Hypothalamus (tissue), 51 donors: ENCODE data around the gene NTPCR.

Source experiments
- DNase-seq, 51 donors: peaks; one replicate each; lab custom pipeline; 2025; lab: John Stamatoyannopoulos, UW

The NTPCR gene

GRCh38 chr1:232956081-232956480, 5.7 kb downstream of the NTPCR start:
- no peak for DNase-seq

- DNase-seq, result no peak
Measured at GRCh38 chr1:232958067-232958466, 7.7 kb downstream of the NTPCR start.

GRCh38 chr1:232962761-232963745, 12.6 kb downstream of the NTPCR start:
- DNase-seq, result no peak

- no peak for DNase-seq
Measured at GRCh38 chr1:232964601-232965000, 14.2 kb downstream of the NTPCR start.

GRCh38 chr1:232965124-232965911, 14.9 kb downstream of the NTPCR start:
- DNase-seq, result no peak

- no peak for DNase-seq
Measured at GRCh38 chr1:232965912-232966217, 15.5 kb downstream of the NTPCR start.

GRCh38 chr1:232966663-232967062, 16.3 kb downstream of the NTPCR start:
- no peak for DNase-seq

DNA sequence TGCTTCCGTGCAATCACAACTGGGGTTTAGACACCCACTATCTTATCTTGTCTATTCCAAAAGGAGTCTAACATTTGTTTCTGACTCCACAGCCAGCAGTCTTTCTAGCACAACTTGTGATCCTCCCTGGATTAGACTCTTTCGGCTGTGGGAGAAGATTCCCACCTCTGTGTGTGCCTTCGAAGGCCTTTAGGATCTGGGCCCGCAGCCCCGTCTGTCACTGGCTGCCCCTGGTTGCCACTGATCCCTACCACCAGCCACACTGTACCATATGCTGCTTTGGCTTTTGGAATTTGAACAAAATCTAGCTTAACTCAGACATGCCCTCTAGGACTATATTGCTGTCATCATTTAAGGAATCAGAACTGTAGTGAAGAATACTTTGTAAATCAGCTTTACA, 18.0 kb downstream of the NTPCR start:
- DNase-seq, result no peak

DNA sequence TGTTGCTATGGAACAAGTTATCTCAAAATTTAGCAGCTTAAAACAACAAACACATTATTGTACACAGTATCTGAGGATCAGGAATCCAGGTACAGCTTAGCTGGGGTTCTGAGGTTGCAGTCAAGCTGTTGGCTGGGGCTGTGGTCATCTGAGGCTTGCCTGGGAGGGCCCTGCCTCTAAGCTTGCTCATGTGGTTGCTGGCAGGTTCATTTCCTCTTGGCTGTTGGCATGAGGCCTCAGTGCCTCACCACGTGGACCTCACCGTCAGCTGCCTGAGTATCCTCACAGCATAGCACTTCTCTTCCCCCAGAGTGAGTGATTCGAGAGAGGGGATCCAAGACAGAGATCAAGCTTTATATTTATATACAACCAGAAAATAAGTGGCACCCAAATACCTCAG, 18.6 kb downstream of the NTPCR start:
- peak in 12 of 51 donors; percentile 16 to 58 (median 34) for DNase-seq

DNA sequence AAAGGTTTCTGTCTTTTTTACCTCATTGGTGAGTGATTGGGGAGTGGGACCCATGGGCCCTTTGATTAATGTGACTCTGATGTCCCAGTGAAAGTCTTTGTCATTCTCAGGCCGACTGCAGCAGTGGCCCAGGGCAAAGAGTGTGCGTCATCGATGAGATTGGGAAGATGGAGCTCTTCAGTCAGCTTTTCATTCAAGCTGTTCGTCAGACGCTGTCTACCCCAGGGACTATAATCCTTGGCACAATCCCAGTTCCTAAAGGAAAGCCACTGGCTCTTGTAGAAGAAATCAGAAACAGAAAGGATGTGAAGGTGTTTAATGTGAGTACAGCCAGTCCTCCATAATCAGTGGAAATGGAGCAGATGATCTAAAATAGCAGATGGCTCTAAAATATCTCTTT, 19.4 kb downstream of the NTPCR start:
- no peak for DNase-seq

DNA sequence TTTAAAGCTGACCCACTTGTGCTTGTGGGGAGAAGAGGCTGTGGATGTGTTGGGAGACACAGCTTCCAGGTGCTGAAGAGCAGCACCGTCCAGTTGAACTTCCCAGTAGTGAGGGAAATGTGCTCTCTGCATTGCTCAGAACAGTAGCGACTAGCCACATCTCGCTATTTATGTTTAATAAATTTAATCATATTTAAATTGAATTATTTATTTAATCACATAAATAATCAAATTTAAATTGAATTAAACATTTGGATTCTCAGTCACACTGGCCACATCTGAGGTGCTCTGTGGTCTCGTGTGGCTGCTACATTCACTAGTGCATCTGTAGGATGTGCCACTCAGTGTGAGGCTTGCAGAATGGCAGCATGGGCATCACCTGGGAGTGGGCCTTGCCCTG, 20.1 kb downstream of the NTPCR start:
- DNase-seq, result no peak

- no peak for DNase-seq
Measured at GRCh38 chr1:232973652-232974611, 23.5 kb downstream of the NTPCR start.

- no peak for DNase-seq
Measured at GRCh38 chr1:232974971-232975370, 24.6 kb downstream of the NTPCR start.

DNA sequence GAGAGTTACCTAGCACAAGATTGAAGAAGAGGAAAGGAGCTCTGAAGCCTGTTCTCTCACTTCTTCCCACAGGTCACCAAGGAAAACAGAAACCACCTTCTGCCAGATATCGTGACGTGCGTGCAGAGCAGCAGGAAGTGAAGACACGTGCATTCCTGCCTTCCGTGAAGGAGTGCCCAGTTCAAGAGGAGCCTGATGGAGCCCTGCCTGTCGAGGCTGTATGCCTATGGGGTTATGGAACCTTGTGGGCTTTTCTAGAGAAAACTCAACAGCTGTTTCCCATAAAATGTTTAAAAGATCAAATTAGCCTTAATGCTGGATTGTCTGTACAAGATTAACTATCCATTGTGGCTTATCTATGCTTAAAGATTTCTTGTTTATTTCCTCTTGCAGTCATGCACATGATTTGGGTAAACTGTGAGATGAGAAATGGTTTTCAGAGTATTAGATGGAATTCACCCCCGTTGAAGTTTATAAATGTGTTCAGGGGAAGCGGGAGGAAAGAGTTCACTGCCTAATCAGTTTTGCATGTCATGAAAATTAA, 27.8 kb downstream of the NTPCR start:
- DNase-seq, result no peak

GRCh38 chr1:232978815-232979214, 28.4 kb downstream of the NTPCR start:
- no peak for DNase-seq

DNA sequence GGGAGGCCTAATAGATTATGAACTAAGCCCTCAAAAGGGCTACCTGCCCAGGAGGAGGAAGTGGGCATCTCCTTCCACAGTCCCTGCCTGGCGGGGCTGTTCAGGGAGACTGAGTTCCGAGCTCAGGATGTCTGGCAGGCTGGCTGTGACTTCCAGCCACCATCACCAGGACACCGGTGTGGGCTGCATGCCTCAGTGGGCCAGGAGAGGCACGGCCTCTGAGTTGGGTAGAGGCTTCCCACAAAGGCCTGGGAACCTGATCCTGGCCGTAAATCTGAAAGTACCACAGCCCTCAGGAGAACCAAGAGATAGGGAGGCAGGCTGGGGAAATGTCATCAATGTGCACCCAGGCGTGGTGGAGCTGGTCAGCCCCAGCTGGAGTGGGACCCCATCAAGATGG, 29.1 kb downstream of the NTPCR start:
- DNase-seq, result no peak

- DNase-seq, result peak in 8 of 51 donors; percentile 9 to 50 (median 18)
Measured at GRCh38 chr1:232980355-232980978, 30.1 kb downstream of the NTPCR start.

- peak in 2 of 51 donors; percentile 21 to 34 for DNase-seq
Measured at GRCh38 chr1:232980986-232981560, 30.7 kb downstream of the NTPCR start.

DNA sequence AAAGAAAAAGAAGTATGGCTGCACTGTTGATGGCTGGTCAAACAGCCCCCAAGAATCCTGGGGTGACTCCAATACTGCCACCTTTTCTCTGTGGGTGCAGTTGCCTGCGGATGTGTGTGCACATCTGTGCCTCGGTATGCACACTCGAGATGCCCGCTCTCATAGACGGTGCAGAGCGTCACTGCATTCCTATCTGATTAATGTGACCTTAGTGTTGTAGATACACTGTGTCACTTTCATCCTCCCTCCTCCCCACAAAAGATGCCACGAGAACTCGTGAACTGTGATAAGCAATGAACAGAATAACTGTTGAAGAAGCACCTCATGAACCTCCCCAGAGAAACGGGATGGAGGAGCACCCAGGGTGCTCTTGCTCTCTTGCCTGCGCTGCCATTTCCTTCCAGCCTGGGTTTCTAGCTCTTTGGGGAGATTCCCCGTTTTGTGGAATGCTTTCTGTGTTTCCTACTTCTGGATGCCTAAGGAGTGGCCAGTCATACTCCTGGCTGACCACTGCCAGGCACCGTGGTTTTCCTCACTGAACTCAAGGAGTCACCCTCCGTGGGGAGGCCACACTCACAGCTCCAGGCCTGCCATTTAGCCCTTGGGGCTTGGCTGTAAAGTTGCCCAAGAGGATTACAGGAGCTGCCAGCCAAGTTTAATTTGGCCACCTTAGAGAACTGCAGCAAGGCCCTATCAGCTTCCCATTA, 32.0 kb downstream of the NTPCR start:
- peak in 1 of 51 donors; percentile 12 for DNase-seq
